Loucy (cell line): ENCODE results near the gene APOBEC3A.

Experiments used
- H2AFZ ChIP-seq: fragments of 200-600 bp; sonication (generic); 2 replicates; pipeline ENCODE4 v1.6.0; 2016; ENCODE audit warnings: antibody characterized with exemption, mild to moderate bottlenecking, low read length, moderate library complexity
- H3F3A ChIP-seq: fragments of 200-600 bp; 2 replicates; pipeline ENCODE4 v1.6.0; 2016; ENCODE audit warnings: antibody characterized with exemption, low read depth, mild to moderate bottlenecking
- H3K27me3 ChIP-seq: fragments of 200-600 bp; sonication (generic); 2 replicates; pipeline ENCODE4 v1.6.1; 2014; ENCODE audit warnings: low read length, mild to moderate bottlenecking; ENCODE audit not compliant: insufficient read depth, poor library complexity, severe bottlenecking
- H3K36me3 ChIP-seq: fragments of 200-600 bp; sonication (generic); 2 replicates; pipeline ENCODE4 v1.6.1; 2016; ENCODE audit warnings: low read length; ENCODE audit not compliant: insufficient read depth
- H3K4me1 ChIP-seq: fragments of 200-600 bp; sonication (generic); 2 replicates; pipeline ENCODE4 v1.5.1; 2014; ENCODE audit warnings: low read length, mild to moderate bottlenecking; ENCODE audit not compliant: insufficient read depth, poor library complexity, severe bottlenecking
- H3K4me2 ChIP-seq: fragments of 200-600 bp; sonication (generic); 2 replicates; pipeline ENCODE4 v1.6.0; 2014; ENCODE audit warnings: antibody characterized with exemption, low read length, low read depth, mild to moderate bottlenecking; ENCODE audit not compliant: poor library complexity, severe bottlenecking
- H3K4me3 ChIP-seq: fragments of 200-600 bp; sonication (generic); 2 replicates; pipeline ENCODE4 v1.5.1; 2014; ENCODE audit warnings: low read length, mild to moderate bottlenecking, mixed read lengths; ENCODE audit not compliant: poor library complexity, severe bottlenecking
- H3K79me2 ChIP-seq: fragments of 200-600 bp; sonication (generic); 2 replicates; pipeline ENCODE4 v1.6.1; 2014; ENCODE audit warnings: low read length; ENCODE audit not compliant: insufficient read depth
- H3K9ac ChIP-seq: fragments of 200-600 bp; sonication (generic); 2 replicates; pipeline ENCODE4 v1.6.0; 2014; ENCODE audit warnings: mild to moderate bottlenecking, low read depth, low read length, moderate library complexity; ENCODE audit not compliant: poor library complexity, severe bottlenecking
- H3K9me2 ChIP-seq: fragments of 200-600 bp; sonication (generic); replicated peaks from 2 replicates; pipeline ENCODE4 v1.6.1; 2016; ENCODE audit warnings: low read depth, low read length, mixed read lengths
- H3K9me3 ChIP-seq: fragments of 200-600 bp; sonication (generic); 2 replicates; pipeline ENCODE4 v1.6.1; 2014; ENCODE audit warnings: mild to moderate bottlenecking, antibody characterized with exemption, low read length, low read depth; ENCODE audit not compliant: insufficient read depth
- H4K20me1 ChIP-seq: fragments of 200-600 bp; sonication (generic); 2 replicates; pipeline ENCODE4 v1.6.0; 2014; ENCODE audit warnings: antibody characterized with exemption, low read length, mild to moderate bottlenecking; ENCODE audit not compliant: insufficient read depth, poor library complexity, severe bottlenecking
- CTCF ChIP-seq: fragments of 200-600 bp; sonication (generic); conservative IDR thresholded peaks from 2 replicates; pipeline ENCODE4 v1.5.1; 2014; ENCODE audit warnings: mild to moderate bottlenecking, antibody characterized with exemption, low read length
- EZH2phosphoT487 ChIP-seq: fragments of 200-600 bp; IDR thresholded peaks from 2 replicates; pipeline ENCODE4 v1.6.1; 2018; ENCODE audit warnings: antibody characterized with exemption, mild to moderate bottlenecking, moderate library complexity, borderline replicate concordance

The APOBEC3A gene

GRCh38 chr22:38927033-38927781, 30.2 kb upstream of the APOBEC3A start:
- Histone ChIP-seq H3K9ac (no peak overlapping the region), H3K9me3 (no peaks in the 10 kb centered on the region), H3K36me3 (no peaks in the 10 kb centered on the region), H3K4me2 (no peak overlapping the region), H3K9me2 (no peaks in the 10 kb centered on the region), H4K20me1 (no peaks in the 10 kb centered on the region), H3K27me3 (no peaks in the 10 kb centered on the region), H3K79me2 (no peaks in the 10 kb centered on the region), H3F3A (no peaks in the 10 kb centered on the region), H3K4me3 (no peak overlapping the region), H3K4me1 (no peaks in the 10 kb centered on the region), H2AFZ (no peak overlapping the region)
- TF ChIP-seq EZH2phosphoT487 (no peak), CTCF (peak; percentile 43)

- Histone ChIP-seq H3K79me2 (no peaks in the 10 kb centered on the region), H3K27me3 (no peaks in the 10 kb centered on the region), H2AFZ (no peak overlapping the region), H3K36me3 (no peaks in the 10 kb centered on the region), H3K4me3 (no peak overlapping the region), H3K4me1 (no peaks in the 10 kb centered on the region), H3K4me2 (no peak overlapping the region), H3F3A (no peaks in the 10 kb centered on the region), H3K9me3 (no peaks in the 10 kb centered on the region), H3K9ac (no peak overlapping the region), H3K9me2 (no peaks in the 10 kb centered on the region), H4K20me1 (no peaks in the 10 kb centered on the region)
- TF ChIP-seq EZH2phosphoT487 (no peak), CTCF (no peak)
Measured at GRCh38 chr22:38930512-38930911, 26.9 kb upstream of the APOBEC3A start.

- no peaks in the 10 kb centered on the region for H3K9me3 ChIP-seq
- H3K27me3 ChIP-seq, result no peaks in the 10 kb centered on the region
- H3K4me2 ChIP-seq, result no peak overlapping the region
Measured at GRCh38 chr22:38935023-38935422, 22.4 kb upstream of the APOBEC3A start.

More at GRCh38 chr22:38935023-38935422, 22.4 kb upstream of the APOBEC3A start:
- Histone ChIP-seq H3K4me3 (no peak overlapping the region), H3K4me1 (no peaks in the 10 kb centered on the region), H2AFZ (no peak overlapping the region), H4K20me1 (no peaks in the 10 kb centered on the region), H3K9me2 (no peaks in the 10 kb centered on the region), H3K79me2 (no peaks in the 10 kb centered on the region), H3F3A (no peaks in the 10 kb centered on the region), H3K36me3 (no peaks in the 10 kb centered on the region), H3K9ac (no peak overlapping the region)
- TF ChIP-seq EZH2phosphoT487 (no peak), CTCF (no peak)
